Cardiac fibroblast (primary cell): ENCODE data around the gene MUC3A.
"Not testable (repeated sequence)": the region's sequence is repeated elsewhere in the genome, so short reads cannot be mapped to it uniquely, and the experiment has no call there.

Experiments
- DNase-seq, 2 donors: peaks; one replicate each; pipeline versions ENCODE4 v3.0.0 to v3.0.0-alpha.2; 2010; ENCODE audit warnings: low read depth in 2 of 2
- H3K4me3 ChIP-seq, 2 donors: replicated peaks in 1 of 2; 1 replicate in 1 of 2; 2 replicates in 1 of 2; pipeline ENCODE4 v1.5.1; 2011; ENCODE audit warnings: low read depth in 2 of 2, low read length in 2 of 2, mild to moderate bottlenecking in 2 of 2, moderate library complexity in 1 of 2
- CTCF ChIP-seq: IDR thresholded peaks from one replicate; pipeline ENCODE4 v1.5.1; 2011; ENCODE audit warnings: low read depth, mild to moderate bottlenecking, low read length, inconsistent platforms

The MUC3A gene

DNA sequence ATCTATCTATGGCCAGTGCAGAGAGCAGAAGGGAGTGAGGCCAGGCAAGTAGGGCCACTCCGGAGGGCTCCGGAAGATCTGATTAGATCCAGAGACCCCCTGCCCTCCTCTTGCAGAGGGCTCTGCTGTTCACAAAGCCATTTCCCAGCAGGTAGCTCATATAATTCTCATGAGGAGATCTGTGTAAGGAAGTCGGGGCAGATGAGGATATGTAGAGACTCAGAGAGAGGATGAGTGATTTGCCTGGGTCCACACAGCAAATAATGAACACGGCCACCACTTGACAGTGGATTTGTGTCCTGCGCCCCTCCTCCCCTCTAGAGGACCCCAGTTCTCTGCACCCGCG lies 22.6 kb downstream of the MUC3A start:
- no peak for TF ChIP-seq CTCF
- DNase-seq, result no peak
- H3K4me3 ChIP-seq, result no peak overlapping the region

DNA sequence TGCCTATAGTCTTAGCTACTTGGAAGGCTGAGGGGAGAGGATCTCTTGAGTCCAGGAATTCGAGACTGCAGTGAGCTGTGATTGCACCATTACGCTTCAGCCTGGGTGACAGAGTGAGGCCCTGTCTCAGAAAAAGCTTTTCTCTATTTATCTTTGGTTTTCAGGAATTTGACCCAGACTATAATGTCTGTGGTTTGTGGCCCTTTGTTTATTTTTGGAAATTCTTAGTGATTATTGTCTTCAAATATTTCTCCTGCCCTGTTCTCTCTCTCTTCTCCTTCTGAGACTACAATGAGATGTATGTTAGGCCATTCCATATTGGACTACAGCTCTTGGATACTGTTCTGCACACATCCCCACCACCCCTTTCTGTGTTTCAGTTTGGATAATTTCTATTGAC lies 24.7 kb downstream of the MUC3A start:
- no peak for TF ChIP-seq CTCF
- peak in 1 of 2 donors; percentile 63 for DNase-seq

DNA sequence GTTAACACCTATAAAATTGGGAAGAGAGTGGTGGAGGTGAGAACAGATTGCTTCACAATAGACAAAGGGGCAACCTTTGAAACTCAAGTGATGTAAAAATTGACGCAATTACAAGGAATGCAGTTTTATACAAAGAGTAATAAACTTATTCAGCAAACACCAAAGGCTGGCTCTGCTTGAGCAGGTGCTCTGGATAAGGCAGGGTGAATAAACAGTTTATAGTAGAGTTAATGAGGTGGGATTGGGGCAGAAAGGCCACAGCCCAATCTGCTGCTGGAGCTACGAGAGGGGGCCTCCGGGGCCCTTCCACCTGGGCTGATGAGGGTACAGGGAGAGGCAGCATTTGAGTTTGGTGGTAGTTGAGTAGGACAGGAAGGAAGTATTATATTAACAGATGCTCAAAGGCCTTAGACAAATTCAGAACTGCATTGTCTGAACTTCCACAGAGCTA lies 26.1 kb downstream of the MUC3A start:
- H3K4me3 ChIP-seq, result no peak overlapping the region
- no peak for DNase-seq

More for the DNA sequence above, 24.7 kb downstream of the MUC3A start:
- H3K4me3 ChIP-seq, result no peak overlapping the region

GRCh38 chr7:100978300-100978699 lies 29.0 kb downstream of the MUC3A start:
- no peak overlapping the region for H3K4me3 ChIP-seq
- no peak for TF ChIP-seq CTCF
- DNase-seq, result no peak

More for the DNA sequence above, 26.1 kb downstream of the MUC3A start:
- TF ChIP-seq CTCF, result no peak

DNA sequence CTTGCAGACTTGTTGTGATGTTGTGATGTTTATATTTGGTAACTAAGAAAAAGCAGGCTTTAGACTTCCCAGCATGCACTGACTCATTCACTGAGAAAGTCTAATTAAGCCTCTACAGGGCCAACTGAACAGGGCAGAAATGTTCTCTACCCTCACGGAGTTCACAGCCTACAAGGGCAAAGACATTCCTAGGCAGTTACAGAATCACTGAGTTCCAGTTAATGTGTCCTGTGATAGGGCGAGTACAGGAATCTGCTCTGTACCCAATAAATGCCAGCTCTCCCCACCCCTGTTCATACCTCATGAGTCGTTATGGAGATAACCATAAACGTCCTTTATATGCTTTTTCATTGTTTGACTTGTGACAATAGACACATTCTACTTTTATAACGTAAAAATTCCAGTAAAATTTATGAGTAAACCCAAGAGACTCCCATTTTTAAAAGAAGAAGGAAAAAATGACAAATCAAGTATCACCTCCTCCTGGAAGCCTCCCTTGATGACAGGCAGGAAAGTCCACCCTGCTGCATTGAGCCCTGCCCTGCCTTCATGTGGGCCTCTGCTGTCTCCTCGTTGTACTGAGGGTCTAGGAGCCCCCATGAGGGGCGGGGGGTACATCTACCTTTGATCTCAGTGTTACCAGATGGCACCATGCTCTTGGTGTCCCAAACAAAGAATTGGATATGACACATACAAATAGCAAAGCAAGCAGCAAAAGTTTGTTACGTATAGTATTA lies 34.3 kb downstream of the MUC3A start:
- H3K4me3 ChIP-seq, result no peak overlapping the region
- peak; percentile 56 to 63 for DNase-seq
- no peak for TF ChIP-seq CTCF

GRCh38 chr7:100984241-100984918 lies 35.0 kb downstream of the MUC3A start:
- not testable (repeated sequence) for H3K4me3 ChIP-seq, DNase-seq

DNA sequence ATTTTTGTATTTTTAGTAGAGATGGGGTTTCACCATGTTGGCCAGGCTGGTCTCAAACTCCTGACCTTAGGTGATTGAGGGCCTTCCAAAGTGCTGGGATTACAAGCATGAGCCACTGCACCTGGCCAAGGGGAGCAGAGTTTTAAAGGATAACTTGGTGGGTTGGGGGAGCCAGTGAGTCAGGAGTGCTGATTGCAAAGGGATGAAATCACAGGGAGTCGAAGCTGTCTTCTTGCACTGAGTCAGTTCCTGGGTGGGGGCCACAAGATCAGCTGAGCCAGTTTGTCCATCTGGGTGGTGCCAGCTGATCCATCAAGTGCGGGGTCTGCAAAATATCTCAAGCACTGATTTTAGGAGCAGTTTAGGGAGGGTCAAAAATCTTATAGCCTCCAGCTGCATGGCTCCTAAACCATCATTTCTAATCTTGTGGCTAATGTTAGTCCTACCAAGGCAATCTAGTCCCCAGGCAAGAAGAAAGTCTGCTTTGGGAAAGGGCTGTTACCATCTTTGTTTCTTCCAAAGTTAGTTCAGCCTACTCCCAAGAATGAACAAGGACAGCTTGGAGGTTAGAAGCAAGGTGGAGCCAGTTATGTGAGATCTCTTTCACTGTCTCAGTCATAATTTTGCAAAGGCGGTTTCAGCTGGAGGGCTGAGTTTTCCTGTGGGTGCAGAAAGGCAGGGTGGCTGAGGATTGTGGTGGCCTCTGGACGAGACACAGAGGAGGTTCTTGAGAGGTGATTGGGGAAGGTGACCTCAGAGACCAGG lies 35.9 kb downstream of the MUC3A start:
- peak in 1 of 2 donors; percentile 22 for DNase-seq
- not testable (repeated sequence) for H3K4me3 ChIP-seq
